Liver (tissue), 9 donors: ENCODE measurements around the gene HRCT1. TPM values are rescaled to one million over a fixed set of nuclear protein-coding genes. Genes with fewer than 3 reads are reported as not detected.

Experiments used
- DNase-seq: peaks from one replicate; pipeline ENCODE4 v3.0.0-alpha.2; 2017; ENCODE audit warnings: low spot score
- H3K27ac ChIP-seq, 2 donors: one replicate each; pipeline ENCODE4 v1.7.0; 2013; ENCODE audit warnings: inconsistent platforms in 2 of 2, low read length in 2 of 2, control low read depth in 1 of 2, low read depth in 1 of 2, mild to moderate bottlenecking in 1 of 2
- H3K27me3 ChIP-seq, 4 donors: one replicate each; pipeline versions ENCODE4 v1.6.1 to v1.7.0; 2013; ENCODE audit warnings: low read length in 3 of 4, inconsistent platforms in 1 of 4, mild to moderate bottlenecking in 1 of 4, moderate library complexity in 1 of 4; ENCODE audit not compliant: control insufficient read depth in 4 of 4, insufficient read depth in 4 of 4
- H3K36me3 ChIP-seq, 4 donors: one replicate each; pipeline versions ENCODE4 v1.6.1 to v1.7.0; 2013; ENCODE audit warnings: low read length in 3 of 4, mild to moderate bottlenecking in 3 of 4, low read depth in 1 of 4, moderate library complexity in 1 of 4; ENCODE audit not compliant: control insufficient read depth in 4 of 4, insufficient read depth in 3 of 4
- H3K4me1 ChIP-seq, 4 donors: one replicate each; pipeline versions ENCODE4 v1.6.1 to v1.7.0; 2013; ENCODE audit warnings: low read length in 3 of 4, mild to moderate bottlenecking in 3 of 4, moderate library complexity in 1 of 4; ENCODE audit not compliant: control insufficient read depth in 4 of 4, insufficient read depth in 4 of 4
- H3K4me3 ChIP-seq, 3 donors: one replicate each; pipeline versions ENCODE4 v1.6.1 to v1.7.0; 2013; ENCODE audit warnings: low read length in 3 of 3, control low read depth in 1 of 3, low read depth in 1 of 3, mild to moderate bottlenecking in 1 of 3
- H3K9ac ChIP-seq, 2 donors: one replicate each; pipeline ENCODE4 v1.7.0; 2013; ENCODE audit warnings: low read length in 2 of 2, mild to moderate bottlenecking in 2 of 2, moderate library complexity in 2 of 2, control low read depth in 1 of 2, low read depth in 1 of 2
- H3K9me3 ChIP-seq, 4 donors: one replicate each; pipeline versions ENCODE4 v1.6.1 to v1.7.0; 2013; ENCODE audit warnings: low read length in 3 of 4; ENCODE audit not compliant: control insufficient read depth in 4 of 4
- EGR1 ChIP-seq, 2 donors: IDR thresholded peaks; 2 replicates each; pipeline ENCODE4 v1.6.1; 2016 to 2018; ENCODE audit warnings: antibody characterized with exemption in 2 of 2, low read depth in 2 of 2
- FOXA1 ChIP-seq: IDR thresholded peaks from 2 replicates; pipeline ENCODE4 v1.6.1; 2016; ENCODE audit warnings: antibody characterized with exemption
- FOXA2 ChIP-seq: IDR thresholded peaks from 2 replicates; pipeline ENCODE4 v1.6.1; 2016; ENCODE audit warnings: antibody characterized with exemption
- GABPA ChIP-seq, 2 donors: IDR thresholded peaks in 1 of 2; conservative IDR thresholded peaks in 1 of 2; 2 replicates each; pipeline ENCODE4 v1.6.1; 2016; ENCODE audit warnings: antibody characterized with exemption in 2 of 2, mild to moderate bottlenecking in 1 of 2, moderate library complexity in 1 of 2
- HNF4A ChIP-seq, 2 donors: conservative IDR thresholded peaks; 2 replicates each; pipeline ENCODE4 v1.6.1; 2016; ENCODE audit warnings: antibody characterized with exemption in 2 of 2, mild to moderate bottlenecking in 2 of 2
- HNF4G ChIP-seq: IDR thresholded peaks from 2 replicates; pipeline ENCODE4 v1.6.1; 2016; ENCODE audit warnings: antibody characterized with exemption
- JUND ChIP-seq, 2 donors: IDR thresholded peaks; 2 replicates each; pipeline ENCODE4 v1.6.1; 2016; ENCODE audit warnings: antibody characterized with exemption in 2 of 2
- NR2F2 ChIP-seq: IDR thresholded peaks from 2 replicates; pipeline ENCODE4 v1.6.1; 2016; ENCODE audit warnings: antibody characterized with exemption
- RAD21 ChIP-seq, 2 donors: IDR thresholded peaks; 2 replicates each; pipeline ENCODE4 v1.6.1; 2016; ENCODE audit warnings: antibody characterized with exemption in 2 of 2, mild to moderate bottlenecking in 2 of 2
- RXRA ChIP-seq, 2 donors: IDR thresholded peaks; 2 replicates each; pipeline ENCODE4 v1.6.1; 2017 to 2018; ENCODE audit warnings: antibody characterized with exemption in 2 of 2, mild to moderate bottlenecking in 1 of 2
- SP1 ChIP-seq: IDR thresholded peaks from 2 replicates; pipeline ENCODE4 v1.6.1; 2018; ENCODE audit warnings: antibody characterized with exemption, mild to moderate bottlenecking
- TAF1 ChIP-seq: conservative IDR thresholded peaks from 2 replicates; pipeline ENCODE4 v1.6.1; 2016; ENCODE audit warnings: antibody characterized with exemption, mild to moderate bottlenecking
- YY1 ChIP-seq: IDR thresholded peaks from 2 replicates; pipeline ENCODE4 v1.6.1; 2016; ENCODE audit warnings: antibody characterized with exemption, mild to moderate bottlenecking
- WGBS: extraction: QIAGEN DNeasy Blood & Tissue Kit; methylation state at CpG from one replicate; pipeline ENCODE4 v1.1.7; 2013; 5-methylcytosine and 5-hydroxymethylcytosine counted together
- polyA plus RNA-seq, 2 donors: library from polyadenylated mRNA; stranded (reverse) in 1 of 2; unstranded in 1 of 2; fragments of 200-250 nt in 1 of 2; fragments of >200 nt in 1 of 2; fragmentation: Nextera tagmentation in 1 of 2; extraction: Ambion mirVana in 1 of 2; gene quantifications; one replicate each; pipeline versions ENCODE4 v1.2.1 to v1.2.3, GENCODE V29; 2013 to 2015
- total RNA-seq, 2 donors: library from RNA; depleted of rRNA; stranded (reverse); fragments of >200 nt; gene quantifications; one replicate each; pipeline ENCODE4 v1.2.3, GENCODE V29; 2014
- TF ChIP-seq, protein P1 (sequence below): IDR thresholded peaks from 2 replicates; pipeline ENCODE4 v1.6.1; 2016; ENCODE audit warnings: antibody characterized with exemption
- TF ChIP-seq, protein P2 (sequence below): IDR thresholded peaks from 2 replicates; pipeline ENCODE4 v1.6.1; 2016; ENCODE audit warnings: antibody characterized with exemption
- TF ChIP-seq, protein P3 (sequence below): IDR thresholded peaks from 2 replicates; pipeline ENCODE4 v1.6.1; 2016; ENCODE audit warnings: antibody characterized with exemption, mild to moderate bottlenecking
- TF ChIP-seq, protein P4 (sequence below): IDR thresholded peaks from 2 replicates; pipeline ENCODE4 v1.6.1; 2016; ENCODE audit warnings: antibody characterized with exemption
- donor health status: healthy.
- donor health status: healthy.
- donor health status: healthy.
- donor health status: healthy.
- donor health status: healthy.

Gene HRCT1
- total and polyA plus RNA-seq, 4 donors = 0.08 to 2.9 (median 0.27) TPM

DNA sequence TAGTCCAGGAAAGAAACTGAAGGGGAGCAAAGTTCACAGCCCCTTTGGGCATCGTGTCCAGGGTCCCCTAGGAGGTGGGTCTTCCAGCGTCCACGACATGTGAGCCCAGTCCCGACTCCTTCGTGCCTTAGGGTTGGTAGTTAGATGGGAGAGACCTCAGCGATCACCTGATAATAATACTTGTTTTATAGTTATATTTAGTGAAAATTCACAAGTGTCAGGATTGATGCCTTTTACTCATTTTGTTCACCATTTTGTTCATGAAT lies 23.4 kb downstream of the HRCT1 start:
- no peaks in the 10 kb centered on the region for H3K9me3 ChIP-seq
- no peak for DNase-seq
- peaks cover 1 to 10% (median 5%) of the 10 kb centered on the region in 4 donors for H3K4me1 ChIP-seq
- H3K4me3 ChIP-seq = no peak overlapping the region
- no peaks in the 10 kb centered on the region for H3K27me3 ChIP-seq
- no peaks in the 10 kb centered on the region for H3K36me3 ChIP-seq
- 75% methylated on average over 6 of the region's 6 CpGs for WGBS
- TF ChIP-seq HNF4A (conservative IDR thresholded peaks at IDR 0.05) (no peak), FOXA2 (no peak), FOXA1 (no peak), YY1 (no peak), NR2F2 (no peak), TAF1 (no peak), GABPA (IDR thresholded peaks at IDR 0.05 in 1 of 2, conservative IDR thresholded peaks at IDR 0.05 in 1 of 2) (no peak), RXRA (IDR thresholded peaks at IDR 0.05) (no peak), SP1 (no peak), RAD21 (IDR thresholded peaks at IDR 0.05) (no peak), JUND (IDR thresholded peaks at IDR 0.05) (no peak), HNF4G (no peak)
- TF ChIP-seq, protein P1, sequence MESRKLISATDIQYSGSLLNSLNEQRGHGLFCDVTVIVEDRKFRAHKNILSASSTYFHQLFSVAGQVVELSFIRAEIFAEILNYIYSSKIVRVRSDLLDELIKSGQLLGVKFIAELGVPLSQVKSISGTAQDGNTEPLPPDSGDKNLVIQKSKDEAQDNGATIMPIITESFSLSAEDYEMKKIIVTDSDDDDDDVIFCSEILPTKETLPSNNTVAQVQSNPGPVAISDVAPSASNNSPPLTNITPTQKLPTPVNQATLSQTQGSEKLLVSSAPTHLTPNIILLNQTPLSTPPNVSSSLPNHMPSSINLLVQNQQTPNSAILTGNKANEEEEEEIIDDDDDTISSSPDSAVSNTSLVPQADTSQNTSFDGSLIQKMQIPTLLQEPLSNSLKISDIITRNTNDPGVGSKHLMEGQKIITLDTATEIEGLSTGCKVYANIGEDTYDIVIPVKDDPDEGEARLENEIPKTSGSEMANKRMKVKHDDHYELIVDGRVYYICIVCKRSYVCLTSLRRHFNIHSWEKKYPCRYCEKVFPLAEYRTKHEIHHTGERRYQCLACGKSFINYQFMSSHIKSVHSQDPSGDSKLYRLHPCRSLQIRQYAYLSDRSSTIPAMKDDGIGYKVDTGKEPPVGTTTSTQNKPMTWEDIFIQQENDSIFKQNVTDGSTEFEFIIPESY = no peak
- TF ChIP-seq, protein P2, sequence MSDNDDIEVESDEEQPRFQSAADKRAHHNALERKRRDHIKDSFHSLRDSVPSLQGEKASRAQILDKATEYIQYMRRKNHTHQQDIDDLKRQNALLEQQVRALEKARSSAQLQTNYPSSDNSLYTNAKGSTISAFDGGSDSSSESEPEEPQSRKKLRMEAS = no peak
- TF ChIP-seq, protein P3, sequence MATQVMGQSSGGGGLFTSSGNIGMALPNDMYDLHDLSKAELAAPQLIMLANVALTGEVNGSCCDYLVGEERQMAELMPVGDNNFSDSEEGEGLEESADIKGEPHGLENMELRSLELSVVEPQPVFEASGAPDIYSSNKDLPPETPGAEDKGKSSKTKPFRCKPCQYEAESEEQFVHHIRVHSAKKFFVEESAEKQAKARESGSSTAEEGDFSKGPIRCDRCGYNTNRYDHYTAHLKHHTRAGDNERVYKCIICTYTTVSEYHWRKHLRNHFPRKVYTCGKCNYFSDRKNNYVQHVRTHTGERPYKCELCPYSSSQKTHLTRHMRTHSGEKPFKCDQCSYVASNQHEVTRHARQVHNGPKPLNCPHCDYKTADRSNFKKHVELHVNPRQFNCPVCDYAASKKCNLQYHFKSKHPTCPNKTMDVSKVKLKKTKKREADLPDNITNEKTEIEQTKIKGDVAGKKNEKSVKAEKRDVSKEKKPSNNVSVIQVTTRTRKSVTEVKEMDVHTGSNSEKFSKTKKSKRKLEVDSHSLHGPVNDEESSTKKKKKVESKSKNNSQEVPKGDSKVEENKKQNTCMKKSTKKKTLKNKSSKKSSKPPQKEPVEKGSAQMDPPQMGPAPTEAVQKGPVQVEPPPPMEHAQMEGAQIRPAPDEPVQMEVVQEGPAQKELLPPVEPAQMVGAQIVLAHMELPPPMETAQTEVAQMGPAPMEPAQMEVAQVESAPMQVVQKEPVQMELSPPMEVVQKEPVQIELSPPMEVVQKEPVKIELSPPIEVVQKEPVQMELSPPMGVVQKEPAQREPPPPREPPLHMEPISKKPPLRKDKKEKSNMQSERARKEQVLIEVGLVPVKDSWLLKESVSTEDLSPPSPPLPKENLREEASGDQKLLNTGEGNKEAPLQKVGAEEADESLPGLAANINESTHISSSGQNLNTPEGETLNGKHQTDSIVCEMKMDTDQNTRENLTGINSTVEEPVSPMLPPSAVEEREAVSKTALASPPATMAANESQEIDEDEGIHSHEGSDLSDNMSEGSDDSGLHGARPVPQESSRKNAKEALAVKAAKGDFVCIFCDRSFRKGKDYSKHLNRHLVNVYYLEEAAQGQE = no peak
- no peak overlapping the region for H3K9ac ChIP-seq
- no peak overlapping the region for H3K27ac ChIP-seq

DNA sequence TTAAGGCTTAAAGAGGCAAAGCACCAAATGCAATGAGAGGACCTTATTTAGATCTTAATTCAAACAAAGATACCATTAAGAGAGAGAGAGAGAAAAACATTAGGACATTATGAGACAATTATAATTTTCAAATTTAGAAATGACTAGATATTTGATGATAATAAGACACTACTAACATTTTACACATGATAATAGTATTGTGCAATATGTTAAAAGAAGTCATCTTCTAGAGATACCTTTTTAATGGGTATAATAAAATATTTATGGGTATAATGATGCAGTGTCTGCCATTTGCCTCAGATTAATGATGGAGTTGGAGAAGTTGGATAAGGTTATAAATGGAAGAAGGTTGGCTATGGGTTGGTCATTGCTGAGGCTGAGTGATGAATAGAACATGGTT lies 24.5 kb downstream of the HRCT1 start:
- H3K4me1 ChIP-seq = peaks cover 0 to 4% (median 0%) of the 10 kb centered on the region in 4 donors
- no peak for DNase-seq
- H3K27ac ChIP-seq = no peak overlapping the region
- no peak overlapping the region for H3K4me3 ChIP-seq
- TF ChIP-seq RAD21 (IDR thresholded peaks at IDR 0.05) = no peak
- TF ChIP-seq HNF4A (conservative IDR thresholded peaks at IDR 0.05) = no peak
- TF ChIP-seq, protein P1 = no peak
- no peak for TF ChIP-seq EGR1 (IDR thresholded peaks at IDR 0.05; ENCODE audit: low read depth in 2 of 2)
- TF ChIP-seq NR2F2 = no peak
- no peak for TF ChIP-seq FOXA1
- TF ChIP-seq, protein P4, sequence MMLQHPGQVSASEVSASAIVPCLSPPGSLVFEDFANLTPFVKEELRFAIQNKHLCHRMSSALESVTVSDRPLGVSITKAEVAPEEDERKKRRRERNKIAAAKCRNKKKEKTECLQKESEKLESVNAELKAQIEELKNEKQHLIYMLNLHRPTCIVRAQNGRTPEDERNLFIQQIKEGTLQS = no peak
- TF ChIP-seq, protein P2 = no peak
- TF ChIP-seq GABPA (IDR thresholded peaks at IDR 0.05 in 1 of 2, conservative IDR thresholded peaks at IDR 0.05 in 1 of 2) = no peak
- no peaks in the 10 kb centered on the region for H3K27me3 ChIP-seq
- H3K9me3 ChIP-seq = no peaks in the 10 kb centered on the region
- no peak overlapping the region for H3K9ac ChIP-seq
- H3K36me3 ChIP-seq = no peaks in the 10 kb centered on the region
